SU-DHL-6 (cell line): Measurements from ENCODE around the gene ABCC4.

Source experiments
- CTCF ChIP-seq: fragments of 200-600 bp; sonication (generic); IDR thresholded peaks from one replicate; pipeline ENCODE4 v1.5.1; 2017; ENCODE audit warnings: antibody characterized with exemption, mild to moderate bottlenecking, low read length, moderate library complexity; ENCODE audit not compliant: insufficient read depth, poor library complexity, severe bottlenecking
- EZH2phosphoT487 ChIP-seq: fragments of 200-600 bp; sonication (generic), shearing (Covaris generic); conservative IDR thresholded peaks from 2 replicates; pipeline ENCODE4 v1.6.1; 2018; ENCODE audit warnings: mild to moderate bottlenecking, antibody characterized with exemption, low read length, moderate library complexity, mixed read lengths

GRCh38 chr13:95121516-95121915, 179.7 kb downstream of the ABCC4 start:
- no peak for TF ChIP-seq CTCF
- TF ChIP-seq EZH2phosphoT487 = no peak
